Measurements from ENCODE around the gene MRGPRD.
A peak's percentile ranks its signal among the peaks of the same experiment; 100 is the strongest.

MRGPRD gene, protein sequence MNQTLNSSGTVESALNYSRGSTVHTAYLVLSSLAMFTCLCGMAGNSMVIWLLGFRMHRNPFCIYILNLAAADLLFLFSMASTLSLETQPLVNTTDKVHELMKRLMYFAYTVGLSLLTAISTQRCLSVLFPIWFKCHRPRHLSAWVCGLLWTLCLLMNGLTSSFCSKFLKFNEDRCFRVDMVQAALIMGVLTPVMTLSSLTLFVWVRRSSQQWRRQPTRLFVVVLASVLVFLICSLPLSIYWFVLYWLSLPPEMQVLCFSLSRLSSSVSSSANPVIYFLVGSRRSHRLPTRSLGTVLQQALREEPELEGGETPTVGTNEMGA

DNA sequence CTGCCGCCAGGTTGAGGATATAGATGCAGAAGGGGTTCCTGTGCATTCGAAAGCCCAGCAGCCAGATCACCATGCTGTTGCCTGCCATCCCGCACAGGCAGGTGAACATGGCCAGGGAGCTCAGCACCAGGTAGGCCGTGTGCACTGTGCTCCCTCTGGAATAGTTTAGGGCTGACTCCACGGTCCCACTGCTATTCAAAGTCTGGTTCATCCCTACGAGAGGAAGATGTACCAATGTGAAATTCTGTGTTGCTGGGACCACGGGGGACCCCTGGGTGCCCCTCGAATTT is at the start of gene MRGPRD:
Gene MRGPRD (minus strand): TSS at position 211 of the 290 bp plus-strand sequence. CDS start 0 bp downstream, at position 211.
- H3K4me1 Mint-ChIP-seq, result no peaks in the 10 kb centered on the region
- H3K4me3 Mint-ChIP-seq, result no peak within 1 kb of the TSS
- H3K36me3 Mint-ChIP-seq, result no peaks in the 10 kb centered on the region
- no peaks in the 10 kb centered on the region for H3K9me3 Mint-ChIP-seq
- DNase-seq (ENCODE audit: low spot score in 2 of 2) (no peak), ATAC-seq (no peak)
- no peak within 1 kb of the TSS for H3K27ac Mint-ChIP-seq

- no peak overlapping the region for H3K4me3 Mint-ChIP-seq
- no peaks in the 10 kb centered on the region for H3K36me3 Mint-ChIP-seq
- DNase-seq (ENCODE audit: low spot score in 2 of 2) (no peak), ATAC-seq (no peak)
- no peak overlapping the region for H3K27ac Mint-ChIP-seq
- no peaks in the 10 kb centered on the region for H3K4me1 Mint-ChIP-seq
- H3K9me3 Mint-ChIP-seq, result no peaks in the 10 kb centered on the region
These were observed 49.5 kb upstream of the MRGPRD start for GRCh38 chr11:69030301-69030700.

DNA sequence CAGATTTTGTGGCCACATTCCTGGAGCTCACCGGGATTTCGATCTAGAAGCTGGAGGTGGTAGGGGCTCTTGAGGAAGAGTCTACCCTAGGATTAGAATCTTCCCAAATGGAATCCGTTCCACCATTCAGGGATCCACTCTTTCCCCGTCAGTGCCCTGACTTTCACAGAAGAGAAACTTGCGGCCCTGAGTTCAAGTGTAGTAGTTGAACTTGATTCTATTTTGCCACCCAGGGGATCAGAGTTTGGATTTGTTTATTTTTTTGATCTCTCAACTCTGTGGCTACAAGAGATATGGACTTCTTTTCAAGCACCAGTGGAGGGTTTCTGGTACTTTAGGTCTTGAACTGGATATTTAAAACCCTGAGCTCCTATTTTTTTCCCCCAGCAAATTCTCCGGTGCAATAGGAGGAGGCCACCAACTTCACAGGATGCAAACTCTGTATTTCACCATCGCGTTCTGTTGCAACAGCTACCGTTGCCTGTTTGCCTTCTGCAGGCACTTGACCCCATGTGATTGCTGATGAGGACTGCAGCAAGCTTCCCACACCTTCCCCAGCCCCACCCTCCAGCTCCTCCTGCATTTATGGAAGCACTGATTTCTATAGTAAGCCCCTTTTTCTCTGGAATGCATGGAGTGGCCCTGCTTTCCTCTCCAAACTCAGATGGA is 47.1 kb upstream of the MRGPRD start:
- no peak overlapping the region for H3K4me3 Mint-ChIP-seq
- no peak for DNase-seq (ENCODE audit: low spot score in 2 of 2)
- no peak for ATAC-seq
- H3K9me3 Mint-ChIP-seq, result no peaks in the 10 kb centered on the region
- H3K36me3 Mint-ChIP-seq, result no peaks in the 10 kb centered on the region
- H3K27ac Mint-ChIP-seq, result no peak overlapping the region
- no peaks in the 10 kb centered on the region for H3K4me1 Mint-ChIP-seq

GRCh38 chr11:69024509-69024908 is 43.7 kb upstream of the MRGPRD start:
- no peaks in the 10 kb centered on the region for H3K4me1 Mint-ChIP-seq
- no peak overlapping the region for H3K4me3 Mint-ChIP-seq
- no peaks in the 10 kb centered on the region for H3K36me3 Mint-ChIP-seq
- DNase-seq (ENCODE audit: low spot score in 2 of 2) (no peak), ATAC-seq (no peak)
- H3K27ac Mint-ChIP-seq, result no peak overlapping the region
- H3K9me3 Mint-ChIP-seq, result no peaks in the 10 kb centered on the region

- H3K36me3 Mint-ChIP-seq, result no peaks in the 10 kb centered on the region
- DNase-seq (ENCODE audit: low spot score in 2 of 2), result no peak
- no peak overlapping the region for H3K4me3 Mint-ChIP-seq
- H3K27ac Mint-ChIP-seq, result no peak overlapping the region
- no peaks in the 10 kb centered on the region for H3K9me3 Mint-ChIP-seq
- H3K4me1 Mint-ChIP-seq, result no peaks in the 10 kb centered on the region
- no peak for ATAC-seq
These were observed 41.5 kb upstream of the MRGPRD start for GRCh38 chr11:69022260-69022659.

GRCh38 chr11:69018924-69019323 is 38.1 kb upstream of the MRGPRD start:
- ATAC-seq (no peak), DNase-seq (ENCODE audit: low spot score in 2 of 2) (no peak)
- H3K36me3 Mint-ChIP-seq, result no peaks in the 10 kb centered on the region
- no peaks in the 10 kb centered on the region for H3K4me1 Mint-ChIP-seq
- no peaks in the 10 kb centered on the region for H3K9me3 Mint-ChIP-seq
- no peak overlapping the region for H3K27ac Mint-ChIP-seq
- H3K4me3 Mint-ChIP-seq, result no peak overlapping the region

DNA sequence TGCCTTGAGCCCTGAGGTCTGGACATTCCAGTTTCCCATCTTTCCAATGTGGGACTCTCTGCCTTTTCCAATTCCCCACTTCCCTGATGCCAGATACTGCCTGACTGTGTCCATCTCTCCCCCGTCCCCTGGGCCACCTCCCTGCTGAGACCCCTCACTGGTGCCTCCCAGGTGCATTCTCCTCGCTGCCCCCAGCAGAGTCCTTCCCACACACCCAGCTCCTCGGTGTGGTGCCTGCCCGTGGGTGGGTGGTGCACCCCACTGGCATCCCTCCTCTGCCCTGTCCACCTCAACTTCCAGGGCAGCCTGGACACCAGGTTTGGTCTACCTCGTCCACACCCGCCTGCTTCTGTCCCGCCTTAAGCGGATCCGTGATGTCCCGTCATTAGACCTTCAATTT is 37.2 kb upstream of the MRGPRD start:
- no peaks in the 10 kb centered on the region for H3K4me1 Mint-ChIP-seq
- H3K36me3 Mint-ChIP-seq, result no peaks in the 10 kb centered on the region
- DNase-seq (ENCODE audit: low spot score in 2 of 2), result no peak
- no peaks in the 10 kb centered on the region for H3K9me3 Mint-ChIP-seq
- H3K27ac Mint-ChIP-seq, result no peak overlapping the region
- H3K4me3 Mint-ChIP-seq, result no peak overlapping the region
- no peak for ATAC-seq

- ATAC-seq, result no peak
- H3K9me3 Mint-ChIP-seq, result no peaks in the 10 kb centered on the region
- no peak overlapping the region for H3K4me3 Mint-ChIP-seq
- H3K27ac Mint-ChIP-seq, result no peak overlapping the region
- no peaks in the 10 kb centered on the region for H3K36me3 Mint-ChIP-seq
- H3K4me1 Mint-ChIP-seq, result peaks cover 5% of the 10 kb centered on the region
- DNase-seq (ENCODE audit: low spot score in 2 of 2), result no peak
These were observed 34.2 kb upstream of the MRGPRD start for GRCh38 chr11:69014898-69015549.

- H3K4me3 Mint-ChIP-seq, result no peak overlapping the region
- H3K27ac Mint-ChIP-seq, result no peak overlapping the region
- no peaks in the 10 kb centered on the region for H3K36me3 Mint-ChIP-seq
- ATAC-seq, result no peak
- no peaks in the 10 kb centered on the region for H3K9me3 Mint-ChIP-seq
- no peak for DNase-seq (ENCODE audit: low spot score in 2 of 2)
- peaks cover 5% of the 10 kb centered on the region for H3K4me1 Mint-ChIP-seq
These were observed 33.5 kb upstream of the MRGPRD start for GRCh38 chr11:69014084-69014851.

GRCh38 chr11:69013009-69013951 is 32.5 kb upstream of the MRGPRD start, which contains the start of gene MRGPRF:
MRGPRF (minus strand) TSS chr11:69013246; CDS start chr11:69009901, 3,345 bp downstream.
- ATAC-seq, result no peak
- peaks cover 5% of the 10 kb centered on the region for H3K4me1 Mint-ChIP-seq
- H3K36me3 Mint-ChIP-seq, result no peaks in the 10 kb centered on the region
- H3K9me3 Mint-ChIP-seq, result no peaks in the 10 kb centered on the region
- no peak for DNase-seq (ENCODE audit: low spot score in 2 of 2)
- H3K27ac Mint-ChIP-seq, result no peak within 1 kb of the TSS
- no peak within 1 kb of the TSS for H3K4me3 Mint-ChIP-seq

GRCh38 chr11:69012092-69013008 is 31.6 kb upstream of the MRGPRD start:
- Mint-ChIP-seq H3K27ac (no peak overlapping the region), H3K4me1 (peaks cover 5% of the 10 kb centered on the region), H3K36me3 (no peaks in the 10 kb centered on the region), H3K4me3 (no peak overlapping the region), H3K9me3 (no peaks in the 10 kb centered on the region)
- DNase-seq (ENCODE audit: low spot score in 2 of 2), result no peak
- no peak for ATAC-seq

DNA sequence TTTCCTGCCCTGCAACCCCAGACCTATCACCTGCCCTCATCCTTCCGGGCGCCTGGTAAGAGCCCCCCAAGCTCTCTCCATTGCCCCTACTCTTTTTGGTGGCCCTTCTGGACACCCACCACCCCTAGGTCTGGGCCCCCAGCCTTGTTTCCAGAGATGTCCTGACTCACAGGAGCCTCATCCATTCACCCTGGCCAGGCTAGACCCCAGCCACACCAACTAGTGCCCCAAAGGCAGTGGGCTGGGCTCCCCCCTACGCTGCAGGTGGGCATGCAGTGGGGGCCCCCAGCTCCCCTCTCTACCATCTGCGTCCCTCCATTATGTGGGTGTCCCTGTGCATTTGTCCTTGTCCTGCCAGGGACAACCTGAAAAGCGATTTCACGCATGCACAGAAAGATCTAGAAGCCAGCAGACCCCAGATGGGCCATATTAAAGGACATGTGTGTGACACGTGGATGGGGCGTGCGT is 30.9 kb upstream of the MRGPRD start:
- H3K9me3 Mint-ChIP-seq, result no peaks in the 10 kb centered on the region
- no peak overlapping the region for H3K27ac Mint-ChIP-seq
- H3K4me3 Mint-ChIP-seq, result no peak overlapping the region
- DNase-seq (ENCODE audit: low spot score in 2 of 2) (no peak), ATAC-seq (no peak)
- no peaks in the 10 kb centered on the region for H3K36me3 Mint-ChIP-seq
- H3K4me1 Mint-ChIP-seq, result peaks cover 5% of the 10 kb centered on the region

GRCh38 chr11:69010964-69011623 is 30.3 kb upstream of the MRGPRD start:
- H3K4me3 Mint-ChIP-seq, result no peak overlapping the region
- DNase-seq (ENCODE audit: low spot score in 2 of 2) (no peak), ATAC-seq (peak; percentile 47)
- H3K9me3 Mint-ChIP-seq, result no peaks in the 10 kb centered on the region
- no peaks in the 10 kb centered on the region for H3K36me3 Mint-ChIP-seq
- no peak overlapping the region for H3K27ac Mint-ChIP-seq
- H3K4me1 Mint-ChIP-seq, result peaks cover 5% of the 10 kb centered on the region
